ACHN (cell line): ENCODE results near the gene PHLDA2.
"Not testable (repeated sequence)": the region's sequence is repeated elsewhere in the genome, so short reads cannot be mapped to it uniquely, and the experiment has no call there.

Experiments used
- DNase-seq: peaks from one replicate; pipeline ENCODE4 v3.0.0-alpha.2; 2015
- in situ Hi-C: cut with HindIII; loops from 2 replicates; pipeline ENCODE4 v1.10.0; 2017; ENCODE audit warnings: low sequenced_read_pairs, low pct_ligation_motif_present, low pct_unique_long_range_greater_than_20kb

PHLDA2 gene

DNA sequence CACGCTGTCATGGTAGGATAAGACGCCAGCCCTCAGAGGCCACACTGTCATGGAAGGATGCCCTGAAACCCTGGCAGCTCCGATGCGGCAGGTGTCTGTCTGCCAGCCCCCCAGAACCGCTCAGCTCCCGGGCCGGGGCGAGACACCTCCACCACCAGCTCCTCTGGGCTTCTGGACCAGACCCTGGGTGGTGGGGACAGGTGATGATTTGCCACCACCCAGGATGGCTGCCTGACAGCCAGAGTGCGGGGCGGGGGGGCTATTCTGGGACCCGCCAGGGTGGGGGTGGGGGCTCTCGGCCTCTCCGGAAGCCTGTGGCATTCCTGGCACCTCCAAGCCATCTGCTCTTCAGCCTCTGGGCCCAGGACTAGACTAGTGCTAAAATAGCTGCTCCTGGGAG lies 9.4 kb downstream of the PHLDA2 start:
- in situ Hi-C loops: no loop called here
- DNase-seq: no peak

DNA sequence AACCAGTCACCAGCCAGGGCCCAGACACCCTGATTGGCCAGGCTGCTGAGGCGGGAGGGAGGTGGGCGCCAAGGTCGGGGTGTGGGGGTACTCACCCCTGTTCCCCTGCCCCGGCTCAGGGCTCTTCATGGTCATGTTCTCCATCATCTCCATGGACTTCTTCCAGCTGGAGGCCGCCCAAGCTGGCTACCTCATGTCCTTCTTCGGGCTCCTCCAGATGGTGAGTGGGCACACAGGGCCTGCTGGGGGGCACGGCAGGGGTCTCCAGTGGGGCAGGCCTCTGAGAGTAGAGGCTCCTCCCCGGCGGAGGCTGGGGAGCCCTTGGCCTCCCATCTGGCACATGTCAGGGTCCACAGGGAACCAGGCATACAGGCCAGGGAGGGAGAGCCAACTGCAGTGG lies 10.0 kb downstream of the PHLDA2 start:
- in situ Hi-C loops: no loop called here
- DNase-seq: no peak

DNA sequence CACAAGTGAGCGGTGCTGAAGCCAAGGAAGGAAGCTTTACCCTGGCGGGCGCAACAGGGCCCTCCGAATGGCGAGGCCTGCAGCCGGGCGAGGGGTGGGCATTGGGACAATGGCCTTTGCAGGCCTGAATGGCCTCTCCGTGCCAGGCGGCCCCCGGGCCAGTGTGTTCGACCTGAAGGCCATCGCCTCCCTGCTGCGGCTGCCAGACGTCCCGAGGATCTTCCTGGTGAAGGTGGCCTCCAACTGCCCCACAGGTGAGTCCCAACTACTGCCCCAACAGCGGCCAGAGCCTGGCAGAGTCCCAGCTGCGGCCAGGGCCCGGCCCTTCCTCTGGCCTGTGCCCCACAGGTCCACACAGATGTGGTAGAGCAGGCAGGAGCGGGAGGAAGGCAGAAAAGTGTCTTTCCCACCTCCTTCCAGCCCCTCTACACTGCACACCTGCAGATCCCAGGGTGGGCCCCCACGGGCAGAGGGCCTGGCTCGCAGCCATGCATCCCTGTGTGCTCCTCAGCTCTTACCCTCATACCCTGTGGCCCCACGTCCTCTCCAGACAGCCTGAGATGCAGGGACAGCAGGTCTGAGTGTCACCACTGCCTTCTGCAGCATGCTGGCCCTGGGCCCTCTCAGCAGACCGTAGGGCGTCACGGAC lies 11.3 kb downstream of the PHLDA2 start:
- in situ Hi-C loops: no loop called here
- no peak for DNase-seq

DNA sequence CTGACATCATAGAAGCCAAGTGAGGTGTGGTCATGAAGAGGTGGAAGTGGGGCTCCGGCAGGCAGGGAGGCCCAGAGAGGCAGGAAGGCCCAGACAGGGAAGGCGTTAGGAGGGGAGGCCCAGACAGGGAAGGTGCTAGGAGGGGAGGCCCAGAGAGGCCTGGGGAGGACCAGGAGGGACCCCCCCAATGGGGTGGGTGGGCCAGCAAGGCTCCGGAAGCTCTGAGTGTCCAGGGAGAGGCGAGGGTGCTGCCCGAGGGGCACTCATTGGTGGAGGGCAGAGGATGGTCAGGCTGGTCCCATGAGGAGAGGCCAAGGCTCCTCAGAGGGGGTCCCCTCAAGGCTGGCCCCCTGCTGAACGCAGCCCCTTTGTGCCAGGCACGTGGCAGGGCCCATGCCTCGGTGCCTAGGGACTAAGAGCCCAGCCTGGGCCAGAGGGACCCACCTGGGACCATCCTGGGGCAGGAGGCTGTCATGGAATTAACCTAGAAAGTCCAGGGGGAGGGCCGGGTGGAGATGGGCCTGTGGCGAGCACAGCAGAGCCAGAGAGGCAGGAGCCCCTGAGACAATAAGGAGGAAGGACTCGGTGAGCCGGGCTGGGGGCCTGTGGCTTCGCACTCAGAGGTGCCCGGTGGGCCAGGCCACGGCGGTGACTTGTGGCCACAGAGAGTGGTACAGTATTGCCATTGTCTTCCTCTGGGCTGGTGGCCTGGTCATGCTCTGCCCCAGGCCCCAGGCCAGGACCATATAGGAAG lies 12.2 kb downstream of the PHLDA2 start:
- in situ Hi-C loops: no loop called here

DNA sequence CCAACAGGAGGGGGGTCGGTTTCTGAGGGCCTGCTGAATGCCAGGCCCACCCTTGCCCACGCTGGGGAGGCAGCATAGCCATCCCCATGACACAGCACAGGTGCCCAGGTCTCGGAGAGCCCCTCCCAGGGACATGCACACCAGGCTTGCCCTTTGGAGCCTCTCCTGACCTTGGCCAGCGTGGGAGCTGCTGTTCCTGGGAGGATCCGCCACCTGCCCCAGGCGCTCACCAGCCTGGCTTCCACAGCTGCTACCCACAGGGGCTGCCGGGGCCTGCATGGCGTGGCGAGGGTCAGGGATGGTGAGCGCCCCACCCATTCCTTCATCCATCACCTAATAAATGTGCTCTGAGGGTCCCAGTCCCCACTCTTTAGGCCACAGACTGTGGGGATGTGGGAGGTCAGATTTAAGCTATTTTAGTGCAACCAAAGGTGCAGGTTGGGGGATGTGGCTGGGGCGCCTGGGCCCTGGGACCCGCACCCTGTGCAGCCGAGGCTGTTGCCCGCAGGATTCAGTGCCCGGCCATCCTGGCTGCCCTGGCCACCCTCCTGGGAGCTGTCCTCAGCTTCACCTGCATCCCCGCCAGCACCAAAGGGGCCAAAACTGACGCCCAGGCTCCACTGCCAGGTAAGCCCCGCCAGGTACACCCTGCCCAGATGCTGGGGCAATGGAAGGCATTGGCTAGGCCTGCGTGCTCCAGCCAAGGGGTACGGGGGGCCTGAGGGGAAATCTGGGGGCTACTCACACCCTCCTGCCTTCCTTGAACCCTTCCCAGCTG lies 12.9 kb downstream of the PHLDA2 start:
- in situ Hi-C loops: no loop called here
- no peak for DNase-seq

More for the DNA sequence above, 12.2 kb downstream of the PHLDA2 start:
- DNase-seq: no peak

DNA sequence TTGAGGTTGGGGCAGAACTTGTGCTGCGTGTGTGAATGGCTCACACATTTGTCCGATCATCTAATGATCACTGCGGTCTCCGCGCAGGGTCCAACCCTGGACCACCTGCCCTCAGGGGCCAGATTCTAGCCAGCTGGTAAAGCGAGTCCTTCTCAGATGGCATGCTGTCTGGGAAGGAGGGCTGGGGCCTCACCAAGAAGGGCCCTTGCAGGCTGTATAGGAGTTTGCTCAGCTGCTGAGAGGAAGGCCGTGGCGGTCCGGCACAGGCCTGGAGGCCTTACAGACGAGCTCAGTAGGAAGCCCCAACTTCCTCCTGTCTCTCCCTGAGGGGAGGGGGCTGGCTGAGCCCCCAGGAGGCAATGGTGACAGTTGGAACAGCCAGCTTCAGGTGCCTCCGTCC lies 13.7 kb downstream of the PHLDA2 start:
- in situ Hi-C loops: no loop called here

DNA sequence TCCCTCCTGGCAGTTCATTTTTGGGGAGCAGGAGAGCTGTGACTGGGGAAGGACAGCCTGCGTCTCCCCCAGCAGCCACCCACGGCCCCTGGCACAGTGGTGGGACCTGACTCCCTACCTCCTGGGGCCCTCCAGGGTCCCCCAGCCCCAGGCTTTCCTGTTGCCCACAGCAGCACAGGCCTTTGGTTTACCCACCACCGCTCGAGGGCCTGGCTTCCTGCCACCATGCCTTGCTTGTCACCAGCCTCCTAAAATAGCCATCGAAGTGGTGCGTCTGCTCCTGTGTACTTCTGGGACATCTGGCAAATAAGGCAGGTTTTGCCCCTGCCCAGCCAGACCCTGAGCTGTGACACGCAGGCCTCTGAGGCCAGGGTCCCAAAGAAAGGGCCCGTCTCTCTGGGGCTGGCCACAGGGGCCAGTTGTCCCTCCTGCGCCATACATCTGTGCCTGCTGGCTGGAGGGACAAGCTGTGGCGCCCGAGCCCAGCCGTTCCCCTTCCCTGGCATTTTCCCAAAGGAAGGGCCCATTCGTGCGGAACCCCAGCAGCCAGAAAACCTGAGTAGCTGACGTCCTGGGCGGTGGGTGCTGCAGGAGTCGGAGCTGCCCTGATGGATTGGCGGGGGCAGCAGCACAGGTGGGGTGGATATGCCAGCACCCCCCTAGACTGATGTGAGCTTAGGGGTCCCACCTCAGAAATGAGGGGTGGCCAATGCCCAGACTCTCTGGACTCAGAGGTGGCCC lies 14.6 kb downstream of the PHLDA2 start:
- no peak for DNase-seq
- in situ Hi-C loops: no loop called here

More for the DNA sequence above, 13.7 kb downstream of the PHLDA2 start:
- no peak for DNase-seq

DNA sequence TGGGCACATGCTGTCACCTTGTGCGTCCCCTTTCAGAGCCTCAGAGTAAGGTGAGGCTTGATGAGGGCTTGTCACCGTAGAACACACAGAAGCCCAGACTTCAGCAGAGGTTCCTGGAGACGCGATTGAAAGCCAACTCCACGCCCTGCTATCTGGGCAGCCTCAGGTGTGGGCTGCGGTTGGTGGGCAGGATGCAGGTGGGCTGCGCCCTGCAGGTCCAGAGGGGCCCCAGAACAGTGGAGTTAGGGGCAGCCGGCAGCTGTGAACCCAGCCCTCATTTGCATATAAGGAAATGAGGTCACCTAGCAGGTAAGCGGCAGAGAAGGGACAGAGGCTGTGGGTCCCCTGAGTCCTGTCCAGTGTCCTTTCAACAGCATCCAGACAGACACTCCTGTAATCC lies 15.4 kb downstream of the PHLDA2 start:
- in situ Hi-C loops: no loop called here
- no peak for DNase-seq

DNA sequence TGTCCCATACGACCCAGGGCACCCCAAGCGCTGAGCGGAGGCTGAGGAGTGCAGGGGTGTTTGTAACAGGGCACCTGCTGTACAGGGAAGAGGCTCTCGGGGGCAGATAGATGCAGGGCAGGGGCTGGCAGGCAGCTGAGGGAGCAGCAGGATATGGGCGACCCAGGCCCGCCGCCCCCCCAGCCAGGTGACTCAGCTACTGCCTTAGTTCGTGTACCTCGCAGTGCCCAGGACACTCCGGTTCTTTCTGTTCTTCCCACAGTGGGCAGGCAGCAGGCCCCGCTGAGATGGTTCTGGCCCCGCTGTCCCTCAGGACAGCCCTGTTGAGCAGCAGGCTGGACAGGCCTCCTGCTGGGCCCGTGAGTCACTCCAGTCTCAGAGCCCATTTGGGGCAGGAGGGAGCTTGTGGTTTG lies 16.2 kb downstream of the PHLDA2 start:
- peak; percentile 51 for DNase-seq

DNA sequence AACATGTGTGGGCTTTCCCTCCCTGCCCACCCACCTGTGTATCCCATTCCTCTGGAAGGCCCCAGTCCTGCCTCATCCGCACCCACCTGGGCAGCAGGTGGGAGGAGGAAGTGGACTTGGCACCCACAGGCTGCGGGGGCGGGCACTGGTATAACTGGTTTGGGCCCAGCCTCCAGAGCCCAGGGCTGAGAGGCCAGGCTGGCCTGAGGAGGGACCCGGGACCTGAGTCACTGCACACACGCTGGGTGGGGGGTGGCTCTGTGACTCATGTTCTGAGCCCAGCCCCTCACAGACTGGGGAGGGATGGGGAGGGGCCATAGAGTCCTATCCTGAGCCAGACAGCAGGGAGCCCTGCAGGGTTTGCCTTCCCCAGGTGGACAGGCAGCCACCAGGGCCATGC lies 16.7 kb downstream of the PHLDA2 start:
- in situ Hi-C loops: no loop called here
- peak; percentile 87 for DNase-seq

More for the DNA sequence above, 16.2 kb downstream of the PHLDA2 start:
- in situ Hi-C loops: no loop called here

DNA sequence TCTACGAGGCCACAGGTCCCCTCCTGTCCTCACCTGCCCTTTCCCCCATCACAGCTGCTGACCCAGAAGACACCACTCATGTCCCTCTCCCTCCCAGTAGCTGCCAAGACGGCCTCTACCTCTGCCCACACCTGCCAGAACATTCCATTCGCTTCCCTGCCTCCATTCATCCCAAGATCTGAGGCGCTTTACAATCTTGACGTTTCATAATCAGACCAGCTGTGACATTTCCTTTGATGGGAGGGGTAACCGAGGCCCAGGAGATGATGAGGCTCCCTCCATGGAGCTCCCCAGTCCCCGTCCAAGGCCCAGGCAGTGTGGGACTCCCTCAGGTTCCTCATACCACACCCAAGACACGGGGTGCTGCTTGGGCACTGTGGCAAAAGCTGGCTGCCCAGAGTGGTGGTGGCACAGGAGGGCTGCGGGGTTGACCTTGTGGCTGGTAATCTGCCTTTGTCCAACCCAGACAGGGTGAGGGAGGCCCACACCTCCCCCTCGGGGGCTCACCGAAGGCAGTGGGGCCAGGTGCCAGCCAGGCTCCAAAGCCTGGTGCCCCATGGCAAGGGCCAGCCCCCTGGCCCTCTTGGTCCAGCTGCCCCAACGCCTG lies 17.3 kb downstream of the PHLDA2 start:
- in situ Hi-C loops: no loop called here

DNA sequence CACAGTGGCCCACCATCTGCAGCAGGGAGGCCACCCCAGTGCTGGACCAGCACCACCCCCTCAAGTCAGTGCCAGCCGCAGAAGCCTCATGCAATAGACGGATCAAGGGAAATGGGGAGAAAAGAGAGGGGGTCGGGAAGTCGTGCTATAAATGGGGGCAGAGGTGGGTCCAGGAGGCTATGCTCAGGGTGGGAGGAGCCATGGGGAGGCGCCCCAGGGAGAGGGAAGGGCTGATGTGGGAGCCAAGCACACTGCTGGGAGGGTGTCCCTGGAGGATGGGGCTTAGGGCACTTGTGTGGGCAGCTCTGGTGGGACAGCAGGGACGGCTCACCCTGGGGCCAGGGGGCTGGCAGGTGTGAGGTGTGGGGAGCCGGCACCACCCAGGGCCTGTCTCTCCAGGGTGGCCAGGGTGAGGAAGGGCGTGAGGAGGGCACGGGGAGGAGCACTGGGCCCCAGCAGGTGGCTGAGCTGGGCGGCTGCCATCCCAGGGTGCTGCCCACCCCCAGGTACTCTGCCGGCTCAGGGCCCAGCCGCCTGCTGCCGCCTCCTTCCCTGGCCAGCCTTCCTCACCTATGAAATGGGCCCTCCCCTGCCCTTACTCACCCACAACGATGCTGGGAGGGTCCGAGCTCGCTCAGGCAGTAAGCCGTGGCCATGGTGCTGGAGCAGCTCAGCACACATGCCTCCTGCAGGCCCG lies 18.0 kb downstream of the PHLDA2 start:
- in situ Hi-C loops: no loop called here
- DNase-seq: no peak

More for the DNA sequence above, 17.3 kb downstream of the PHLDA2 start:
- no peak for DNase-seq

DNA sequence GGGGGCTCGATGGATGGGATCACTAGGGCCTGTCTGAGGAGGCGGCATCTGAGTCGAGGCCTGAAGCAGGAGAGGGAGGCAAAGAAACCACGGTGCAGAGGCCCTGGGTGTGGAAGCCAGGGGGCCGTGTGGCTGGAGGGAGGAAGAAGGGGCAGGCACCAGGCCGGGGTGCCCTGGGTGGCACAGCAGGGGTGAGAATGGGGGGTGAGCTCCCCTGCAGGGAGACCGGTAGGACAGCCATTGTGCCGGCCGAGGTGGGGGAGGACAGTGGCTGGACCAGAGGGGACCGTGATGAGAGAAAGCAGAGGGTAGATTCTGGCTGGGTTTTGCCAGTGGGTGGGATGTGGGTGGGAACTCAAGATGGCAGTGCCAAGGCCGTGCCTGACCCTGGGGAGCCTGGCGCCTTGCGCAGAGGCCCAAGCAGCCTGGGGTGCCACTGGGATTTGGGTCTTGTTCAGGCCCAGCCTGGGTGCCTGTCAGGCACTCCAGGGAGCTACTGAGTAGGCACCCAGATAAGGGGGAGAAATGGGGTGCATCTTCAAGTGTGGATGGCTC lies 18.7 kb downstream of the PHLDA2 start:
- DNase-seq: no peak
- in situ Hi-C loops: no loop called here

DNA sequence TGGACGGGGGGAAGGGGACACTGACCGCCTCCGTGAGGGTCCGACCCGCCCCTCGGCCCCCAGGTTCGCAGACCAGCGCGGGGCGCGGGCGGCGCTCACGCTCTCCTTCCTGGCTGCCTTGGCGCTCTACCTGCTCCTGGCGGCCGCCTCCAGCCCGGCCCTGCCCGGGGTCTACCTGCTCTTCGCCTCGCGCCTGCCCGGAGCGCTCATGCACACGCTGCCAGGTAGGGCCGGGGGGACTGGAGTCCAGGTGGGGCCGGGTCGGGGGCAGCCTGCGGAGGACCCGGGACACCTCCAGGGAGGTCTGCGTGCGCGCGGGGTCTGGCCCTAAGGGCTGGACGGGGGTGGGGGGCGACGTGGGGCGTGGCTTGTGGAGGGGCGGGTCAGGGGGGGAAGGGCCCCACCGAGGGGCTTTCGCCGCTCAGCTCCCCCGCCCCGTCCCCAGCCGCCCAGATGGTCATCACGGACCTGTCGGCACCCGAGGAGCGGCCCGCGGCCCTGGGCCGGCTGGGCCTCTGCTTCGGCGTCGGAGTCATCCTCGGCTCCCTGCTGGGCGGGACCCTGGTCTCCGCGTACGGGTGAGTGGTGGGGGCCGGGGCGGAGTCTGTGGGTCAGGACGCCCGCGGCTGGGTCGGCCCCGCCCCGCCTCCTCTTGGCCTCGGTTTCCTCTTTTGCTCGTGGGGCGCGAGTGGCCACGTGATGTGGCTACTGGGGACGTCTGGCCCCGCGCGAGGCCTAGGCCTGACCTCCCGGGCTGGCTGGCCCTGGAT lies 19.9 kb downstream of the PHLDA2 start:
- in situ Hi-C loops: no loop called here
- DNase-seq: no peak

DNA sequence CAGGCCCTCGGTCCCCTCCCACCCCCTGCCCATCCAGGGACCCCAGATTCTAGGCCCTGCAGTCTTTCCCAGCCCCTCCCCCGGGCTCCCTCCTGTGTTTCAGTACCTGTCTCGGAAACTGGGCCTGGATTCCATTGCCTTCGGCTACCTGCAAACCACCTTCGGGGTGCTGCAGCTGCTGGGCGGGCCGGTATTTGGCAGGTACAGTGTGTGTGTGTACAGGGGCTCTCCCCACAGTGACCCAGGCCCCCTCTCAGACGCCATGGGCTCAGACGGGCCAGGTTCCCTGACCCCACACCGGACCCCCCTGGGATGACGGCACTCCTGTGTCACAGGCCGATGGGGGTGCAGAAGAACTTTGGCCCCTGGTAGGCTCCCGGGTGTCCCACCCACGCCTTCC lies 21.1 kb downstream of the PHLDA2 start:
- no peak for DNase-seq
- in situ Hi-C loops: no loop called here

DNA sequence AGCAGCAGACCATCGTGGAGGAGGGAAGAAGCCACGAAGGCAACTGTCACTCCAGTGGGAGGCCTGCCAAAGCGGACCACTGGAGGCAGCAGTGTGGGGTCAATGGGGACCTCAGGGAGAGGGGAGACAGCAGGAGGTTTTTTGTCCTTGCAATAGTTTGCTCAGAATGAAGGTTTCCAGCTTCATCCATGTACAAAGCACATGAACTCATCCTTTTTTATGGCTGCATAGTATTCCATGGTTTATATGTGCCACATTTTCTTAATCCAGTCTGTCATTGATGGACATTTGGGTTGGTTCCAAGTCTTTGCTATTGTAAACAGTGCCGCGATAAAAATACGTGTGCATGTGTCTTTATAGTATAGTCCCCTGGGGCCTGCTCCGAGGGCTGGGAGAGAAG lies 23.9 kb downstream of the PHLDA2 start:
- in situ Hi-C loops, DNase-seq: not testable (repeated sequence)
